ENCODE results near the gene ACAP1.

The ACAP1 gene

GRCh38 chr17:7354262-7354843 lies 18.0 kb downstream of the ACAP1 start:
- no peak for TF ChIP-seq CTCF (IDR thresholded peaks at IDR 0.05; ENCODE audit: insufficient read depth, low read length, missing control alignments)
- H3K4me3 ChIP-seq (ENCODE audit: low read depth, low read length): peak overlapping the region; percentile 9; the same call in 1 of the 2 replicates
- ChIA-PET CTCF (interaction anchor here (0.9 to 5.4 kb wide), 10 partner anchors 8 to 207 kb away, joined by 3 to 67 read pairs (median 10); partner anchors contain the start of genes FGF11, SENP3, SPEM2 and TMEM102), POLR2A (interaction anchor here (1.1 to 2.7 kb wide), 2 partner anchors 26 to 130 kb away, joined by 3 to 10 read pairs; partner anchors contain the start of gene POLR2A)
- no peak for DNase-seq (ENCODE audit: low read depth, low spot score)

DNA sequence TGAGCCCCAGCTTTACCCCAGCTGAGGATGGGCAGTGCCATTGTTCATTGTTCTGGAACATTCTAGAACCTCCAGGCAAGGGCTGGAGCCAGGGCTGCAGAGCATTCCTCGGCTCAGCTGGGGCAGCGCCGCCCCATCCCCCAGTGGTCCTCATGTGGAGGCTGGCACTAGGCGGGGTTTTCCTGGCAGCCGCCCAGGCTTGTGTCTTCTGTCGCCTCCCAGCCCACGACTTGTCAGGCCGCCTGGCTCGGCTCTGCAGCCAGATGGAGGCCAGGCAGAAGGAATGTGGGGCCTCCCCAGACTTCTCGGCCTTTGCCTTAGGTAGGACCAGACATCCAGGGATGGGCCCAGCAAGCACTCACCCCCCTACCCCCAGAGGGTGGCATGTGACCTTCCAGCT lies 18.7 kb downstream of the ACAP1 start, which contains the start of gene TMEM95:
TMEM95 (plus strand) TSS at position 104 of the 400 bp plus-strand sequence; CDS start at position 153, 49 bp downstream.
- POLR2A ChIA-PET: interaction anchor here (1.1 to 2.7 kb wide), 2 partner anchors 25 to 129 kb away, joined by 3 to 10 read pairs; partner anchors contain the start of gene POLR2A
- CTCF ChIA-PET: interaction anchor here (1.0 to 5.4 kb wide), 26 partner anchors 7 to 235 kb away, joined by 3 to 67 read pairs (median 6); partner anchors contain the start of genes ACAP1, FGF11, SENP3 and SOX15
- H3K4me3 ChIP-seq (ENCODE audit: low read depth, low read length): peak within 1 kb of the TSS; percentile 9; the same call in 1 of the 2 replicates
- TF ChIP-seq CTCF (IDR thresholded peaks at IDR 0.05; ENCODE audit: insufficient read depth, low read length, missing control alignments): no peak
- no peak for DNase-seq (ENCODE audit: low read depth, low spot score)

- POLR2A ChIA-PET: interaction anchor here (0.8 to 1.1 kb wide), 4 partner anchors 25 to 205 kb away, joined by 3 to 4 read pairs (median 3); no protein-coding TSS in a partner anchor
- no peak for TF ChIP-seq CTCF (IDR thresholded peaks at IDR 0.05; ENCODE audit: insufficient read depth, low read length, missing control alignments)
- H3K4me3 ChIP-seq (ENCODE audit: low read depth, low read length): no peak overlapping the region
- CTCF ChIA-PET: interaction anchor here (0.7 to 5.4 kb wide), 31 partner anchors 9 to 234 kb away, joined by 3 to 67 read pairs (median 5); partner anchors contain the start of genes ACAP1, FGF11, NLGN2 and SENP3
- no peak for DNase-seq (ENCODE audit: low read depth, low spot score)
Measured at GRCh38 chr17:7355573-7355972, 19.2 kb downstream of the ACAP1 start.

- H3K4me3 ChIP-seq (ENCODE audit: low read depth, low read length): no peak overlapping the region
- no peak for DNase-seq (ENCODE audit: low read depth, low spot score)
- ChIA-PET POLR2A (interaction anchor here (0.8 to 1.0 kb wide), 3 partner anchors 27 to 205 kb away, joined by 3 to 4 read pairs (median 3); no protein-coding TSS in a partner anchor), CTCF (interaction anchor here (0.7 to 5.4 kb wide), 35 partner anchors 9 to 234 kb away, joined by 3 to 67 read pairs (median 5); partner anchors contain the start of genes ACAP1, FGF11, NLGN2 and SENP3)
- TF ChIP-seq CTCF (IDR thresholded peaks at IDR 0.05; ENCODE audit: insufficient read depth, low read length, missing control alignments): peak; percentile 94
Measured at GRCh38 chr17:7356072-7356549, 19.8 kb downstream of the ACAP1 start.

- H3K4me3 ChIP-seq (ENCODE audit: low read depth, low read length): no peak overlapping the region
- ChIA-PET POLR2A (no interaction called here), CTCF (interaction anchor here (0.6 to 5.4 kb wide), 25 partner anchors 9 to 245 kb away, joined by 3 to 67 read pairs (median 6); partner anchors contain the start of genes FGF11, NLGN2, SENP3 and SOX15)
Measured at GRCh38 chr17:7356756-7357155, 20.4 kb downstream of the ACAP1 start.

More at GRCh38 chr17:7356756-7357155, 20.4 kb downstream of the ACAP1 start:
- no peak for DNase-seq (ENCODE audit: low read depth, low spot score)
- TF ChIP-seq CTCF (IDR thresholded peaks at IDR 0.05; ENCODE audit: insufficient read depth, low read length, missing control alignments): no peak
